Mesodermal cell (in vitro differentiated cells): Measurements from ENCODE around the gene R3HDM4.

Experiments
- H3K27ac ChIP-seq: 2 replicates; pipeline ENCODE4 v1.7.0; 2013; ENCODE audit warnings: mild to moderate bottlenecking, low read depth, low read length, moderate library complexity; ENCODE audit not compliant: severe bottlenecking
- H3K36me3 ChIP-seq: 2 replicates; pipeline ENCODE4 v1.7.1; 2013; ENCODE audit warnings: mild to moderate bottlenecking, low read length, moderate library complexity; ENCODE audit not compliant: control insufficient read depth, insufficient read depth
- H3K4me1 ChIP-seq: one replicate; pipeline ENCODE4 v1.7.1; 2013; ENCODE audit warnings: mild to moderate bottlenecking, low read length; ENCODE audit not compliant: insufficient read depth, control insufficient read depth, poor library complexity, severe bottlenecking
- H3K4me3 ChIP-seq: 2 replicates; pipeline ENCODE4 v1.7.0; 2013; ENCODE audit warnings: low read length, control low read depth, mild to moderate bottlenecking; ENCODE audit not compliant: insufficient read depth, poor library complexity, severe bottlenecking; ENCODE audit errors: extremely low read depth
- H3K9me3 ChIP-seq: 2 replicates; pipeline ENCODE4 v1.7.1; 2013; ENCODE audit warnings: mild to moderate bottlenecking, low read length, moderate library complexity; ENCODE audit not compliant: control insufficient read depth
- WGBS, 2 experiments: methylation state at CpG; one replicate each; pipeline ENCODE4 v1.1.5; 2013; ENCODE audit warnings: missing lambda C conversion rate in 2 of 2; ENCODE audit not compliant: insufficient coverage in 2 of 2; 5-methylcytosine and 5-hydroxymethylcytosine counted together

Gene R3HDM4

DNA sequence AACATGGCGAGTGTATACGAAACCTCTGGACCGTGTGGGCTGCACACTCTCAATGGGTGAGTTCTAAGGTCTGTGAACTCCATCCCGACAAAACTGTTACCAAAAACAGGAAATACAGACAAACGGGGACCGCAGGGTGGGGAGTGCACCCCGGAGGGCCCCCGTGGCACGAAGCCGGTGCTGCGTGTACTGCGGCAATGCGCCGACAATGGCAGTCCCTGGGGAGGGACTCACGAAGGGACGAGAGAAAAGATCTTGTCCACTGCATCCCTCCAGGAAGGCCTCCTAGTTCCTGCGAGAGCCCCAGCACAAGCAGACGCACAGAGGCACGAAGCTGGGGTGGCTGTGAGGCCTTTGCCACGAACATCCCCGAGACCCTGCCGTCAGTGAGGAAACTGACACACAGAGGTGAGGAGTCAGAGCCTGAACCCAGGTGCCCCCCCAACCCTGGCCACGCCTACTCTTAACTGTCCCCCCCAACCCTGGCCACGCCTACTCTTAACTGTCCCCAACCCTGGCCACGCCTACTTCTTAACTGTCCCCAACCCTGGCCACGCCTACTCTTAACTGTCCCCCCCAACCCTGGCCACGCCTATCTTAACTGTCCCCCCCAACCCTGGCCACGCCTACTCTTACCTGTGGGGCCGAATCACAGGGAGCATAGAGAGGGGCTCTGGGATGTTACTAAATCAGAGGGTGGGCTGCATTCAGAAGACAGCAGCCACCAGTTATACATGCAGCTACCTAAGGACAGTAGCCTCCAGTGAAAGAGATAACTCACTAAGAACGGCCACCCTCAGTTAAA, 24.2 kb downstream of the R3HDM4 start:
- whole genome bisulfite sequencing, 2 experiments: 95 to 97% methylated on average over 25 to 27 of the region's 30 CpGs
- H3K9me3 ChIP-seq: no peaks in the 10 kb centered on the region
- no peak overlapping the region for H3K27ac ChIP-seq
- no peak overlapping the region for H3K4me3 ChIP-seq
- peaks cover 65% of the 10 kb centered on the region for H3K36me3 ChIP-seq
- peaks cover 4% of the 10 kb centered on the region for H3K4me1 ChIP-seq

DNA sequence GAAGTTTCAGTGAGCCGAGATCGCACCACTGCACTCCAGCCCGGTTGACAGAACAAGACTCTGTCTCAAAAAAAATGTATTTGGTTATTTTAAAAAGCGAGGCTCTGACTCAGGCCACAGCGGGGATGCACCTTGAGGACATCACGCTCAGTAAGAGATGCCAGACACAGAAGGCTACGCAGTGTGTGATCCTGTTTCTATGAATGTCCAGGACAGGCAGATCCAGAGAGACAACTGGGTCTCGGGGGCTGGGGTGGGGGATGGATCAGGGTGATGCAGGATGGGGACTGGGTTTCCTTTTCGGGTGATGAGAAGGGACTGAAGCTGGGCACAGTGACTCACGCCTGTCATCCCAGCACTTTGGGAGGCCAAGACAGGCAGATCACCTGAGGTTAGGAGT, 25.4 kb downstream of the R3HDM4 start:
- H3K27ac ChIP-seq: peak overlapping the region; percentile 16
- H3K4me3 ChIP-seq: no peak overlapping the region
- no peaks in the 10 kb centered on the region for H3K9me3 ChIP-seq
- peaks cover 4% of the 10 kb centered on the region for H3K4me1 ChIP-seq
- 91 to 94% methylated on average over 10 of the region's 10 CpGs for WGBS, 2 experiments
- peaks cover 76% of the 10 kb centered on the region for H3K36me3 ChIP-seq

DNA sequence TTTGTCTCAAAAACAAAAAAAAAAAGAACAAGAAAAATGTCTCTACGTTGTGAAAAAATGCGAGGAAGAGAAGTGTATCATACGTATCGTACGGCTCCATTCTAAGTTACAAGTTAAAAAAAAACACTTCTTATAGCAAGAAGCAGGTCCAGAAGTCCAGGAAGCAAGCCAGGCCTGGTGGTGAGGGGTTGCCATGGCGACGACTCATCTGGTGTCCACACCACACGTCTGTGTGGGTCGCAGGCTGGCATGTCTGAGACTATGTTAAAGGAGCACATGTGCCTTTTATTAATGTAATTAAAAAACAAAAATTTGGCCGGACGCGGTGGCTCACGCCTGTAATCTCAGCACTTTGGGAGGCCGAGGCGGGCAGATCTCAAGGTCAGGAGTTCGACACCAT, 25.9 kb downstream of the R3HDM4 start:
- H3K9me3 ChIP-seq: no peaks in the 10 kb centered on the region
- no peak overlapping the region for H3K4me3 ChIP-seq
- 91 to 96% methylated on average over 11 to 14 of the region's 16 CpGs for WGBS, 2 experiments
- H3K4me1 ChIP-seq: peaks cover 4% of the 10 kb centered on the region
- peaks cover 82% of the 10 kb centered on the region for H3K36me3 ChIP-seq
- H3K27ac ChIP-seq: peak overlapping the region; percentile 16

DNA sequence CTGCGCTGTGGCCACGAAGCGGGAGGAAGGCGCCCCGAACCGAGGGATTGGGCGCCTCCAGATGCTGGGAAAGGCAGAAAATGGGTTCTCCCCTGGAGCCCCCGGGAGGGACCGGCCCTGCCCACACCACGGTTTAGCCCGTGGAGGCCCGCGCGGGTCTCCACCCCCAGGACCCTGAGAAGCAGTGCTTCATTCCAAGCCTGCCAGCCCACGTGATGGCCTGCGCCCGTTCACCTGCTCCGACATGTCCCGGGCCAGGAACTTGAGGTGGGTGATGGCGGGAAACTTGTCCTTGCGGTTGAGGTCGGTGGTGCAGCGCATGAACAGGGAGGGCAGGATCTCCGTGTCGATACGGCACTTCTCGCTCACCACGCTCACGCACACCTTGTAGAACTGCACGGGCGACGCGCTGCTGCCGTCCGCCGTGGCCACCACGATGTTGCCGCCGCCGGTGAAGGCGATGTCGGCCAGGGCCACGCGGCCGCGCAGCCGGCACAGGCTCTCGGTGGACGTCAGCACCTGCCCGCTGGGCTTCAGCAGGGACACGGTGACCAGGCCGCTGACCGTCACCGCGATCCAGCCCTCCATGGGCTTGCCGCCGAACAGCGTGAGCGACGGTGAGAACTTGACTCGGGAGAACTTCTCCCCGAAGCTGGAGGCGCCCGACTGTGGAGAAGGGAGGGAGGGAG, 27.3 kb downstream of the R3HDM4 start:
- 97 to 98% methylated on average over 52 to 62 of the region's 64 CpGs for WGBS, 2 experiments
- Histone ChIP-seq H3K9me3 (no peaks in the 10 kb centered on the region), H3K4me1 (no peaks in the 10 kb centered on the region), H3K4me3 (no peak overlapping the region), H3K36me3 (peaks cover 93% of the 10 kb centered on the region), H3K27ac (no peak overlapping the region)

DNA sequence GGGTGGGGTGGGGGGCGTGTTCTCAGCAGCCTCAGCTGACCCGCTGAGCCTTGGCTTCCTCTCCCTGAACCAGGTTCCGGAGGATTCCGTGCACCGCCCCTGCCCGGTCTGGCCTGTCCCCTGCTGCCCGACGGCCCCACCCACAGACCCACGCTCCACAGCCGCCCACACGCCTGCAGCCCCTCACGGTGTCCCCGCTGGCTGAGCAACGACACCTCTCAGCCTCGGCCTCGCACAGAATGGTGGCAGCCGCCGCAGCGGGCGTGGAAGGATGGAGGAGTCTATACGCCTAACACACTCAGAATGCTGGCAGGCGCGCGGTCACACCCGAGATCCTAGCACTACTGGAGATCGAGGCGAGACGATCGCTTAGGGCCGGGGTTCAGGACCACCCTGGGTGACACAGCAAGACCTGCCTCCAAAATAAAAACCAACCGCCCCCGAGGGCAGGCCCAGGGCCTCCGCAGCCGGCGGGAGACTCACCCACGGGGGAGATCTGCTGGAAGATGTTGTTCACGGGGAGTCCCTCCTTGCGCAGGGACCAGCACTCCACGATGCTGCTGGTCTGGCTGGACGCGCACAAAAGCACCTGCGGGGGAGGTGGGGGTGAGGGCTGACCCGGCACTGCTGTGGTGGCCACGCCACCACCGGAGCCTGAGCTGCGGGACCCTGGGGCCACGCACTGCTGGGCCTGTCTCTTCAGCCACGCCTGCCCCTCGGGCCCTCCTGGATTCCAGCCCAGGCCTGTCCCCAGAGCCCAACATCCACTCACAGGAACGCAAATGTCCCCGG, 28.4 kb downstream of the R3HDM4 start:
- H3K27ac ChIP-seq: no peak overlapping the region
- WGBS, 2 experiments: 98% methylated on average over 35 to 48 of the region's 51 CpGs
- H3K9me3 ChIP-seq: no peaks in the 10 kb centered on the region
- no peak overlapping the region for H3K4me3 ChIP-seq
- H3K4me1 ChIP-seq: no peaks in the 10 kb centered on the region
- H3K36me3 ChIP-seq: peaks cover 89% of the 10 kb centered on the region

DNA sequence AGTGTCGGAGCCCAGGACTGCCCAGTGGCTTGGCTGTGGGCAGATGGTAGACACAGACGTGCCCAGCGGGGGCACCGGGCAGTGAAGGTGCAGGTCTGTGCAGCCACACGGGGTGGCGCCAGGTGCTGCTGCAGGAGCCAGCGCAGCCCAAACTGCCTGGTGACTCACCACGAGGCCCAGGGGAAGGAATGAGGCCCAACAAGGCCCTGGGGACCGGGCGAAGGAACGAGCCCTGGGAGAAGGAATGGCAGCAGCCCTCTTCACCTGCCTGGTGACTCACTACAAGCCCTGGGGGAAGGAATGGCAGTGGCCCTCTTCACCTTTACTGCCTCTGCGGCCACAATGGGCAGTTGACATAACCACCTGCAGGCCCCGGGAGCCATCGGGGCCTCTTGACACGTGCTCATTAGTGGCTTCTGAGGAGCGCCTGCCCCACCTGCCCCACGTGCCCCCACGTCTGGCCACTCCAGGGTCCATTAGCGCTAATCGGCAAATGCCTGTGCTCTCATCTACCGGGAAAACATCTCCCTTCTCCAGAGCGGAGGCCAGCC, 29.3 kb downstream of the R3HDM4 start:
- H3K4me1 ChIP-seq: no peaks in the 10 kb centered on the region
- H3K4me3 ChIP-seq: no peak overlapping the region
- H3K27ac ChIP-seq: no peak overlapping the region
- peaks cover 80% of the 10 kb centered on the region for H3K36me3 ChIP-seq
- 93 to 95% methylated on average over 21 to 22 of the region's 22 CpGs for WGBS, 2 experiments
- no peaks in the 10 kb centered on the region for H3K9me3 ChIP-seq

DNA sequence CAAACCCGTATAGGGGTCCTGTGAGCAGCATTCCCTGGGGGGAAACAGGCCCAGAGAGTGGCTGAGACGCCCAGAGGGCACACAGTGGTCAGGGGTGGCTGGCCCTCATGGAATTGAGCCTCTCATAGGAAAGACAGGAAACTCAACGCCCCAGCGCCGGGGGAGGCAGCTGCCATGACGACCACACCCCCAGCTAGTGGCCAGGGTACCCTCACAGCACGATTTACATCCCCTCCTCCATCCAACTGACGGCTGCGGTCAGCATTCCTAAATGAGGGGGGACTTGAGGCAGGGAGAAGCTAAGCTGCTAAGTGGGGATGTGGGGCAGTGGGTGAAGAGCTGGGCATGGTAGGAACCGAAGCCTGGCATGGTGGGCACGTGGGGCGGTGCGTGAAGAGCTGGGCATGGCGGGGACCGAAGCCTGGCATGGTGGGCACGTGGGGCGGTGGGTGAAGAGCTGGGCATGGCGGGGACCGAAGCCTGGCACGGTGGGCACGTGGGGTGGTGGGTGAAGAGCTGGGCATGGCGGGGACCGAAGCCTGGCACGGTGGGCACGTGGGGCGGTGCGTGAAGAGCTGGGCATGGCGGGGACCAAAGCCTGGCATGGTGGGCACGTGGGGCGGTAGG, 30.0 kb downstream of the R3HDM4 start:
- 93 to 96% methylated on average over 6 to 8 of the region's 30 CpGs for WGBS, 2 experiments
- peaks cover 75% of the 10 kb centered on the region for H3K36me3 ChIP-seq
- H3K27ac ChIP-seq: no peak overlapping the region
- no peaks in the 10 kb centered on the region for H3K9me3 ChIP-seq
- no peak overlapping the region for H3K4me3 ChIP-seq
- H3K4me1 ChIP-seq: no peaks in the 10 kb centered on the region

DNA sequence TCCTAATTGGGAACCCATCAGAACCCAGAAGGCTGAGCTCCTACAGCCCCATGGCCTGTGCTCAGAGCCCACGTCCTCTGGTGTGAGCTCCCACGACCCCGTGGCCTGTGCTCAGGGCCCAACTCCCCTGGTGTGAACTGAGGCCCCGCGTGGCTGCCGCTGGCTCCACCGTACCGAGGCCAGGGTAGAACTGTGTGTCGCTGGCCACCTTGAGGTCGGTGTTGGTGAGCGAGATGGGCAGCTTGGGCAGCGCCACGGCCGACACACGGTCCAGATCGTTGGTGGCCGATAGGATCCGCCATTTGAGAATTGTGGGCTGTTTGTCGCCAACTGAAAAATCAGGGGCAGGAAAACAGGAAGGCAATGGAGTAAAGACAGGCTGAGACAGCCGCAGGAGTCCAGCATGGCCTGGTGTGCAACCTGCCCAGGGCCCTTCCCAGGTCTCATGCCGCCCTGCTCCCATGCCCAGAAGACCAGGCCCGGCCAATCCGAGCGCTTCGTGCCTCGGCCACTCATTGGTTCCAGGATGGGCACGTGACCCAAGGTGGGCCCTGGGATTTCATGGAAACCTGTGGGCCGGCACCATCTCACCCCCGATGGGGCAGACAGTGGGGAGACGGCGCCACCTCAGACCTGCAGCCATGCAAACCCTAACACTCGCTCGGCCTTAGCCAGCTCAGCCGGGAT, 31.5 kb downstream of the R3HDM4 start:
- no peak overlapping the region for H3K27ac ChIP-seq
- H3K36me3 ChIP-seq: peaks cover 75% of the 10 kb centered on the region

DNA sequence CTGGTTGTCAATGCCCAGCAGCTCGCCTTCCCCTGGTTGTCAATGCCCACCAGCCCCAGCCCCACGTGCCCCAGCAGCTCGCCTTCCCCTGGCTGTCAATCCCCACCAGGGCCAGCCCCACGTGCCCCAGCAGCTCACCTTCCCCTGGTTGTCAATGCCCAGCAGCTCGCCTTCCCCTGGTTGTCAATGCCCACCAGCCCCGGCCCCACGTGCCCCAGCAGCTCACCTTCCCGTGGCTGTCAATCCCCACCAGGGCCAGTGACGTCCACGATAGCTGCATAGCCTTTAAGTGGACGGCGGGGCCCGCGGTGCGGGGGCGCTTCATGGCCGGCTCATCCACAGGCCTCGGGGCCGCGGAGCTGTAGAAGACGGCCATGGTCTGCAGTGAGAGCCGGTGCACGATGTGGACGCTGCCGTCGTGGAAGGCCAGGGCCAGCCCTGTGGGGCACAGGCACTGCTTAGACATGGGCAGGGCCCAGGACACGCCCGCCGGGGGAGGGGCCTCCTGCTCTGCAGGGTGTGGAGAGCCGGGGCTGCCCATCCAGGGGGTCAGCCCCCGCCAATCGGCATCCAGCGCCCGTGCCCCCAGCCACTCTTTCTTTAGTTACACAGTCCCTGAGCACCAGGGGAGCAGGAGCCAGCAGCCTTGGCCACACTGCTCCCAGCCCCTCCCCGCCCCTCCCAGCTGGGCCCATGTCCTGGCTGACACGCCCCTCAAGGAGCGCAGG, 33.1 kb downstream of the R3HDM4 start:
- 92 to 95% methylated on average over 34 to 36 of the region's 37 CpGs for WGBS, 2 experiments
- H3K4me3 ChIP-seq: no peak overlapping the region
- no peaks in the 10 kb centered on the region for H3K4me1 ChIP-seq
- no peak overlapping the region for H3K27ac ChIP-seq
- no peaks in the 10 kb centered on the region for H3K9me3 ChIP-seq
- peaks cover 71% of the 10 kb centered on the region for H3K36me3 ChIP-seq

More for the DNA sequence above, 31.5 kb downstream of the R3HDM4 start:
- no peaks in the 10 kb centered on the region for H3K9me3 ChIP-seq
- no peaks in the 10 kb centered on the region for H3K4me1 ChIP-seq
- 97 to 99% methylated on average over 34 of the region's 34 CpGs for WGBS, 2 experiments
- H3K4me3 ChIP-seq: no peak overlapping the region
